Measurements from ENCODE around the gene ZDHHC5.

- TF ChIP-seq CTCF (IDR thresholded peaks at IDR 0.05) (no peak), POLR2AphosphoS5 (IDR thresholded peaks at IDR 0.05; ENCODE audit: low read depth, low read length) (no peak)
These were observed 60.9 kb downstream of the ZDHHC5 start for GRCh38 chr11:57728829-57729228.
